ENCODE measurements around the gene BPNT1. TPM values are rescaled to one million over a fixed set of nuclear protein-coding genes. Genes with fewer than 3 reads are reported as not detected.

The BPNT1 gene
- total and polyA plus RNA-seq, 2 of the 13 experiments (the other 11 are each of a cell fraction or from before 2014, with no cell fraction given): 35.2 to 43.9 TPM

DNA sequence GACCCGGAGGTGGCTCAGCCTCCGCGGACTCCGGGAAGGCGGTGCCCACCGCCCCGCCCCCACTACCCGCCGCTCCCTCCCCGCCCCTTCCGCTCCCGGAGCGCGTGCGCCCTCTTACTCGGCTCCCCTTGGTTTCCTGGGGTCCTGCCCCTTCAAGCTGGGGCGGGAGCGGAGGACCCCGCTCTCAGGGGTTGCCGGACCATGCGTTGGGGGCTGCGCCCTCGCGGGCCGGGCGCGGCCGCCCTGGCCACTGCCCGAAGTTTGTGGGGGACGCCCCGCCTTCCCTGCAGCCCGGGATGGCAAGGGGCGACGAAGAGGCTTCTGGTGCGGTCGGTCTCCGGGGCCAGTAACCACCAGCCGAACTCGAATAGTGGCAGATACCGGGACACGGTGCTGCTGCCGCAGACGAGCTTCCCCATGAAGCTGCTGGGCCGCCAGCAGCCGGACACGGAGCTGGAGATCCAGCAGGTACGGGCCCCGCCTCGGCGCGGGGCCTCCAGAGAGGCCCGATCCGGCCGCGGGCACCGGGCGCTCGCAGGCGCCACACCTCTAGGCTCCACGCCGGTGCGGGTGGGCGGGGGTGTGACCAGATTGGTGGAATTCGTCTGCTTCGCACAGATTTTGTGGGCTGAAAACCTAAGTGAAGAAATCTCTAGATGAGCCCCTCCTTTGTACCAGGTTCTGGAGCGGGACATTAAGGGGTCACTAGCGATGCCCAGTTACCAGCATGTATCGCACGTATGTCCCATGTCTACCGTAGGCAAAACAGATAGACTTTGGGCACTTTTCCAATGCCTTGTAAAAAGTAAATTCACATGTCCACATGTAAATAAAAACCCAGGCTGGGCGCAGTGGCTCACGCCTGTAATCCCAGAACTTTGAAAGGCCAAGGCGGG lies 4.7 kb upstream of the BPNT1 start, which contains the start of gene IARS2 (continued):
- TF ChIP-seq KLF15 (CRISPR knock-in tag; IDR thresholded peaks at IDR 0.05; ENCODE audit: borderline replicate concordance) (no peak), NPAS2 (CRISPR knock-in tag; IDR thresholded peaks at IDR 0.05; ENCODE audit: borderline replicate concordance) (no peak), KDM6A (CRISPR knock-in tag; IDR thresholded peaks at IDR 0.05; ENCODE audit: low read depth) (no peak), GTF3A (CRISPR knock-in tag; conservative IDR thresholded peaks at IDR 0.05) (no peak), SP5 (CRISPR knock-in tag; IDR thresholded peaks at IDR 0.05; ENCODE audit: borderline replicate concordance, low read depth) (0 out of 2 replicates have a peak, but pooled peaks have one; percentile 16), RBFOX2 (IDR thresholded peaks at IDR 0.05; ENCODE audit: low read depth, low read length) (peak; percentile 88), XBP1 (CRISPR knock-in tag; IDR thresholded peaks at IDR 0.05) (no peak), ZUFSP (CRISPR knock-in tag; IDR thresholded peaks at IDR 0.05; ENCODE audit: borderline replicate concordance) (no peak), ZNF891 (CRISPR knock-in tag; IDR thresholded peaks at IDR 0.05) (peak; percentile 81; the same call in 1 of the 2 replicates), MXI1 (IDR thresholded peaks at IDR 0.05; ENCODE audit: borderline replicate concordance, low read depth, low read length) (peak; percentile 62; the same call in 1 of the 3 replicates), HDAC1 (CRISPR knock-in tag; IDR thresholded peaks at IDR 0.05) (peak; percentile 86), ZNF639 (CRISPR knock-in tag; conservative IDR thresholded peaks at IDR 0.05) (no peak; the same call in 1 of the 2 replicates), BRD4 (CRISPR knock-in tag; IDR thresholded peaks at IDR 0.05) (peak; percentile 69), KLF6 (CRISPR knock-in tag; IDR thresholded peaks at IDR 0.05) (peak; percentile 68), NFKBIZ (CRISPR knock-in tag; IDR thresholded peaks at IDR 0.05) (no peak), SNRNP70 (IDR thresholded peaks at IDR 0.05; ENCODE audit: low read depth, low read length) (no peak), DBP (CRISPR knock-in tag; IDR thresholded peaks at IDR 0.05; ENCODE audit: not compliant biosample characterization) (no peak), ZNF7 (CRISPR knock-in tag; IDR thresholded peaks at IDR 0.05) (no peak)
- TF ChIP-seq, protein P1, sequence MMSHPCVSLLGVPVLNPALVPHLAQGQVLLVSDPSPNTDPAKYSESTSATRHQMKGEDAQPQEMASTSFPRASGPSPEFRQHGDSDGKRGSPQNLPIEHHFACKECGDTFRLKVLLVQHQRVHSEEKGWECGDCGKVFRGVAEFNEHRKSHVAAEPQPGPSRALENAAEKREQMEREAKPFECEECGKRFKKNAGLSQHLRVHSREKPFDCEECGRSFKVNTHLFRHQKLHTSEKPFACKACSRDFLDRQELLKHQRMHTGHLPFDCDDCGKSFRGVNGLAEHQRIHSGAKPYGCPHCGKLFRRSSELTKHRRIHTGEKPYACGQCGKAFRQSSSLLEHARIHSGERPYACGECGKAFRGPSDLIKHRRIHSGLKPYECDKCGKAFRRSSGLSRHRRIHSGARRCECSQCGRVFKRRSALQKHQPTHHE (CRISPR knock-in tag; IDR thresholded peaks at IDR 0.05; ENCODE audit: borderline replicate concordance): no peak
- TF ChIP-seq, protein P2, sequence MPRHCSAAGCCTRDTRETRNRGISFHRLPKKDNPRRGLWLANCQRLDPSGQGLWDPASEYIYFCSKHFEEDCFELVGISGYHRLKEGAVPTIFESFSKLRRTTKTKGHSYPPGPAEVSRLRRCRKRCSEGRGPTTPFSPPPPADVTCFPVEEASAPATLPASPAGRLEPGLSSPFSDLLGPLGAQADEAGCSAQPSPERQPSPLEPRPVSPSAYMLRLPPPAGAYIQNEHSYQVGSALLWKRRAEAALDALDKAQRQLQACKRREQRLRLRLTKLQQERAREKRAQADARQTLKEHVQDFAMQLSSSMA (CRISPR knock-in tag; IDR thresholded peaks at IDR 0.05): peak; percentile 75; the same call in 1 of the 2 replicates
- TF ChIP-seq, protein P3, sequence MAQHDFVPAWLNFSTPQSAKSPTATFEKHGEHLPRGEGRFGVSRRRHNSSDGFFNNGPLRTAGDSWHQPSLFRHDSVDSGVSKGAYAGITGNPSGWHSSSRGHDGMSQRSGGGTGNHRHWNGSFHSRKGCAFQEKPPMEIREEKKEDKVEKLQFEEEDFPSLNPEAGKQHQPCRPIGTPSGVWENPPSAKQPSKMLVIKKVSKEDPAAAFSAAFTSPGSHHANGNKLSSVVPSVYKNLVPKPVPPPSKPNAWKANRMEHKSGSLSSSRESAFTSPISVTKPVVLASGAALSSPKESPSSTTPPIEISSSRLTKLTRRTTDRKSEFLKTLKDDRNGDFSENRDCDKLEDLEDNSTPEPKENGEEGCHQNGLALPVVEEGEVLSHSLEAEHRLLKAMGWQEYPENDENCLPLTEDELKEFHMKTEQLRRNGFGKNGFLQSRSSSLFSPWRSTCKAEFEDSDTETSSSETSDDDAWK (CRISPR knock-in tag; IDR thresholded peaks at IDR 0.05): no peak

All from HepG2 (cell line).